ENCODE data around the gene PRORP.

The PRORP gene

GRCh38 chr14:35167496-35167895 is 45.1 kb downstream of the PRORP start:
- H3K9me2 ChIP-seq (replicated peaks; ENCODE audit: insufficient read depth, low read length): no peaks in the 10 kb centered on the region
- no peak for TF ChIP-seq CTCF (IDR thresholded peaks at IDR 0.05; ENCODE audit: low read length)
- no peak overlapping the region for H3K4me3 ChIP-seq (ENCODE audit: low read length)
- H3K36me3 ChIP-seq (replicated peaks; ENCODE audit: insufficient read depth, low read length): no peaks in the 10 kb centered on the region
- no peaks in the 10 kb centered on the region for H3K4me1 ChIP-seq (ENCODE audit: low read length)
- H3K27me3 ChIP-seq (replicated peaks; ENCODE audit: insufficient read depth, low read length): no peaks in the 10 kb centered on the region
- no peak overlapping the region for H3K4me2 ChIP-seq (ENCODE audit: low read depth, low read length)
- H2AFZ ChIP-seq (ENCODE audit: low read length): no peak overlapping the region
- no peaks in the 10 kb centered on the region for H3K79me2 ChIP-seq (ENCODE audit: low read length)
- DNase-seq: no peak
- no peak overlapping the region for H3K27ac ChIP-seq (ENCODE audit: low read length)
- no peaks in the 10 kb centered on the region for H4K20me1 ChIP-seq (ENCODE audit: insufficient read depth, low read length)
- no peaks in the 10 kb centered on the region for H3F3A ChIP-seq (ENCODE audit: insufficient read depth, low read length)
- H3K9ac ChIP-seq (ENCODE audit: low read length): no peak overlapping the region
- no peaks in the 10 kb centered on the region for H3K9me3 ChIP-seq (replicated peaks; ENCODE audit: insufficient read depth, low read length)
